Hepatocyte (in vitro differentiated cells): Measurements from ENCODE around the gene HOXD12.

Source experiments
- CTCF ChIP-seq: fragments of 200-600 bp; sonication (generic); IDR thresholded peaks from 2 replicates; pipeline ENCODE4 v1.5.1; 2016; ENCODE audit warnings: antibody characterized with exemption, mild to moderate bottlenecking; ENCODE audit not compliant: poor library complexity
- EZH2 ChIP-seq: fragments of 200-600 bp; sonication (generic); IDR thresholded peaks from 2 replicates; pipeline ENCODE4 v1.6.1; 2016; ENCODE audit warnings: antibody characterized with exemption, mild to moderate bottlenecking, borderline replicate concordance

DNA sequence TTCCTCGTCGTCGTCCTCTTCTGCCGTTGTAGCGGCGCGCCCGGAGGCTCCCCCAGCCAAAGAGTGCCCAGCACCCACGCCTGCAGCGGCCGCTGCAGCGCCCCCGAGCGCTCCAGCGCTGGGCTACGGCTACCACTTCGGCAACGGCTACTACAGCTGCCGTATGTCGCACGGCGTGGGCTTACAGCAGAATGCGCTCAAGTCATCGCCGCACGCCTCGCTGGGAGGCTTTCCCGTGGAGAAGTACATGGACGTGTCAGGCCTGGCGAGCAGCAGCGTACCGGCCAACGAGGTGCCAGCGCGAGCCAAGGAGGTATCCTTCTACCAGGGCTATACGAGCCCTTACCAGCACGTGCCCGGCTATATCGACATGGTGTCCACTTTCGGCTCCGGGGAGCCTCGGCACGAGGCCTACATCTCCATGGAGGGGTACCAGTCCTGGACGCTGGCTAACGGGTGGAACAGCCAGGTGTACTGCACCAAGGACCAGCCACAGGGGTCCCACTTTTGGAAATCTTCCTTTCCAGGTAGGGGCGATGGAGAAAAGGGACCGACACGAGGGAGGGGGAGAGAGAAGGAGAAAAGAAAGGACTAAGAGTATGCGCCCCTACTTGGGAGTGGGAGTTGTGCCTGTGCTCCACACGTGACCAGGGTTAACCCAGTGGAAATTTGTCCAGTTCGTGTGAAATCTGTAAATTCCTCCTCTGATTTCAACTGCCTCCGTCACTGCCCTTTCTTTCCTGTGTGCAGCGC, 6.3 kb upstream of the HOXD12 start:
- TF ChIP-seq EZH2: no peak
- TF ChIP-seq CTCF: no peak
